HepG2 (cell line): ENCODE results near the gene CABP5.

Source experiments
- CTCF ChIP-seq: sonication (generic); formaldehyde crosslinking; IDR thresholded peaks from 2 replicates; pipeline ENCODE4 v1.5.0; 2020; ENCODE audit warnings: mild to moderate bottlenecking, missing genetic modification reagents, moderate library complexity
- EZH2 ChIP-seq: conservative IDR thresholded peaks from 2 replicates; pipeline ENCODE4 v1.6.1; 2012; ENCODE audit warnings: mild to moderate bottlenecking, low read depth, low read length, moderate library complexity
- ISX ChIP-seq: sonication (generic); formaldehyde crosslinking; conservative IDR thresholded peaks from 2 replicates; pipeline ENCODE4 v1.5.0; 2020; ENCODE audit warnings: missing genetic modification reagents
- KDM2A ChIP-seq: sonication (generic); formaldehyde crosslinking; IDR thresholded peaks from 2 replicates; pipeline ENCODE4 v1.4.0; 2020; ENCODE audit warnings: low read depth, missing genetic modification reagents, borderline replicate concordance
- NR2F2 ChIP-seq: IDR thresholded peaks from 2 replicates; pipeline ENCODE4 v1.6.1; 2012; ENCODE audit warnings: low read depth, inconsistent platforms, borderline replicate concordance
- THAP11 ChIP-seq: IDR thresholded peaks from 2 replicates; pipeline ENCODE4 v1.6.1; 2016; ENCODE audit warnings: missing biosample characterization, missing genetic modification reagents
- ZBTB26 ChIP-seq: IDR thresholded peaks from 2 replicates; pipeline ENCODE4 v1.6.1; 2016; ENCODE audit warnings: missing compliant biosample characterization, missing genetic modification reagents, borderline replicate concordance
- ZBTB40 ChIP-seq, 2 experiments: fragments of 450-650 bp in 1 of 2; sonication (generic) in 1 of 2; formaldehyde crosslinking in 1 of 2; IDR thresholded peaks; 2 replicates each; pipeline versions ENCODE4 v1.6.1 to v1.8.0; 2016 to 2022; ENCODE audit warnings: antibody characterized with exemption in 1 of 2, mild to moderate bottlenecking in 1 of 2, missing genetic modification reagents in 1 of 2

- TF ChIP-seq CTCF: no peak
- no peak for TF ChIP-seq ZBTB26 (CRISPR knock-in tag)
- TF ChIP-seq ISX (CRISPR knock-in tag): no peak
- TF ChIP-seq NR2F2: no peak
- no peak for TF ChIP-seq THAP11 (CRISPR knock-in tag)
- TF ChIP-seq ZBTB40 (IDR thresholded peaks at IDR 0.05): no peak
- TF ChIP-seq ZBTB40 (CRISPR knock-in tag; IDR thresholded peaks at IDR 0.05): no peak
- TF ChIP-seq KDM2A (CRISPR knock-in tag): no peak
- no peak for TF ChIP-seq EZH2
Measured at GRCh38 chr19:48044561-48044960, 682 bp upstream of the CABP5 start.
